HCT116 (cell line): Measurements from ENCODE around the gene CDR2L. TPM values are rescaled to one million over a fixed set of nuclear protein-coding genes. Genes with fewer than 3 reads are reported as not detected.

Experiments
- ATAC-seq: fragments of 200-7000 bp; cut with Tn5 transposase; 2 replicates; pipeline ENCODE4 v1.9.1; 2020; ENCODE audit warnings: mild to moderate bottlenecking, moderate library complexity
- BruUV-seq: library from RNA; stranded (reverse); fragments of 400-500 nt; replicated peaks from 2 replicates; lab custom pipeline; 2021; lab: Mats Ljungman, UMichigan
- CTCF ChIA-PET: fragments of 300-600 bp; sonication (Branson Sonifier 250); formaldehyde crosslinking; loops from one replicate; lab custom pipeline; 2021; ENCODE audit warnings: antibody characterized with exemption; lab: Charles Lee
- POLR2A ChIA-PET: fragments of 300-600, 350-600 bp; sonication (Branson Sonifier 250); formaldehyde crosslinking; loops from one replicate; lab custom pipeline; 2021; ENCODE audit warnings: antibody characterized with exemption; lab: Charles Lee
- RAD21 ChIA-PET, 2 experiments: fragments of 300-600 bp; sonication (Branson Sonifier 250); formaldehyde crosslinking; loops; one replicate each; lab custom pipeline; 2023; ENCODE audit warnings: low total read pairs in 2 of 2; ENCODE audit not compliant: uncharacterized antibody in 2 of 2, unreplicated experiment in 2 of 2, low non-redundant PET in 1 of 2; lab: Charles Lee
- DNase-seq: peaks from one replicate; pipeline ENCODE4 v3.0.0-alpha.2; 2010; ENCODE audit warnings: low read depth, low spot score
- H2AFZ ChIP-seq: fragments of 200-600 bp; shearing (Covaris generic), sonication (generic); 2 replicates; pipeline ENCODE4 v1.6.1; 2017; ENCODE audit warnings: low read depth, mixed run types, mixed read lengths, antibody characterized with exemption, low read length; ENCODE audit not compliant: poor library complexity, severe bottlenecking
- H3K27ac ChIP-seq: 2 replicates; pipeline ENCODE4 v1.5.1; 2012; ENCODE audit warnings: low read depth, low read length
- H3K27me3 ChIP-seq: fragments of 200-600 bp; sonication (generic); 2 replicates; pipeline ENCODE4 v1.6.1; 2016; ENCODE audit warnings: mixed run types, low read length, mixed read lengths; ENCODE audit not compliant: insufficient read depth
- H3K36me3 ChIP-seq, 2 experiments: fragments of 200-500 bp in 1 of 2; fragments of 200-600 bp in 1 of 2; sonication (Bioruptor generic) in 1 of 2; sonication (generic) in 1 of 2; 2 replicates each; pipeline versions ENCODE4 v1.5.1 to v1.6.1; 2014 to 2016; ENCODE audit warnings: low read length in 2 of 2, inconsistent platforms in 1 of 2, mixed read lengths in 1 of 2, mixed run types in 1 of 2; ENCODE audit not compliant: insufficient read depth in 2 of 2, control insufficient read depth in 1 of 2
- H3K4me1 ChIP-seq, 2 experiments: fragments of 200-600 bp in 1 of 2; sonication (generic) in 1 of 2; 2 replicates each; pipeline versions ENCODE4 v1.5.1 to v1.6.1; 2012 to 2017; ENCODE audit warnings: low read length in 2 of 2, inconsistent platforms in 1 of 2, mild to moderate bottlenecking in 1 of 2, mixed read lengths in 1 of 2, mixed run types in 1 of 2, moderate library complexity in 1 of 2; ENCODE audit not compliant: insufficient read depth in 2 of 2, control insufficient read depth in 1 of 2
- H3K4me2 ChIP-seq: fragments of 200-600 bp; sonication (generic); 2 replicates; pipeline ENCODE4 v1.6.1; 2017; ENCODE audit warnings: mixed run types, low read length, mixed read lengths
- H3K4me3 ChIP-seq, 2 experiments: fragments of 200-600 bp in 1 of 2; sonication (generic) in 1 of 2; replicated peaks in 1 of 2; 2 replicates each; pipeline ENCODE4 v1.5.1; 2011 to 2016; ENCODE audit warnings: low read length in 2 of 2, control low read depth in 1 of 2, low read depth in 1 of 2, mild to moderate bottlenecking in 1 of 2, mixed read lengths in 1 of 2, mixed run types in 1 of 2
- H3K79me2 ChIP-seq: fragments of 200-600 bp; sonication (generic); 2 replicates; pipeline ENCODE4 v1.6.1; 2017; ENCODE audit warnings: mild to moderate bottlenecking, mixed run types, low read length, moderate library complexity, mixed read lengths; ENCODE audit not compliant: insufficient read depth
- H3K9ac ChIP-seq: fragments of 200-600 bp; sonication (generic); 2 replicates; pipeline ENCODE4 v1.6.1; 2016; ENCODE audit warnings: low read length, mixed read lengths
- H3K9me2 ChIP-seq: fragments of 200-600 bp; sonication (generic), shearing (Covaris generic); 2 replicates; pipeline ENCODE4 v1.6.1; 2017; ENCODE audit warnings: mixed run types, mild to moderate bottlenecking, moderate library complexity; ENCODE audit not compliant: insufficient read depth
- H3K9me3 ChIP-seq, 2 experiments: fragments of 200-500 bp in 1 of 2; fragments of 200-600 bp in 1 of 2; sonication (Bioruptor generic) in 1 of 2; sonication (generic) in 1 of 2; 2 replicates each; pipeline ENCODE4 v1.6.1; 2014 to 2017; ENCODE audit warnings: low read length in 2 of 2, mixed read lengths in 2 of 2, inconsistent platforms in 1 of 2, low read depth in 1 of 2, mild to moderate bottlenecking in 1 of 2, mixed run types in 1 of 2, moderate library complexity in 1 of 2; ENCODE audit not compliant: control insufficient read depth in 1 of 2, insufficient read depth in 1 of 2
- H4K20me1 ChIP-seq: fragments of 200-600 bp; sonication (generic), shearing (Covaris generic); 2 replicates; pipeline ENCODE4 v1.6.1; 2017; ENCODE audit warnings: mixed run types, mild to moderate bottlenecking, moderate library complexity; ENCODE audit not compliant: insufficient read depth
- CEBPB ChIP-seq: IDR thresholded peaks from 2 replicates; pipeline ENCODE4 v1.6.1; 2012; ENCODE audit warnings: low read depth
- EGR1 ChIP-seq: IDR thresholded peaks from 2 replicates; pipeline ENCODE4 v1.6.1; 2012; ENCODE audit warnings: low read depth
- EZH2 ChIP-seq: fragments of 200-600 bp; sonication (generic); IDR thresholded peaks from 2 replicates; pipeline ENCODE4 v1.6.1; 2017; ENCODE audit warnings: antibody characterized with exemption, mixed run types
- EZH2phosphoT487 ChIP-seq: fragments of 200-600 bp; IDR thresholded peaks from 2 replicates; pipeline ENCODE4 v1.6.1; 2018; ENCODE audit warnings: antibody characterized with exemption, borderline replicate concordance
- JUND ChIP-seq: IDR thresholded peaks from 2 replicates; pipeline ENCODE4 v1.6.1; 2012
- RAD21 ChIP-seq: IDR thresholded peaks from 2 replicates; pipeline ENCODE4 v1.6.1; 2012; ENCODE audit warnings: low read depth, mild to moderate bottlenecking
- TCF7L2 ChIP-seq: IDR thresholded peaks from 2 replicates; pipeline ENCODE4 v1.7.0; 2011; ENCODE audit warnings: borderline replicate concordance, inconsistent platforms; ENCODE audit not compliant: insufficient read depth, insufficient read length; ENCODE audit errors: extremely low read depth
- intact Hi-C: fragments of 100-400 bp; cut with micrococcal nuclease; formaldehyde crosslinking; loops from 2 replicates; pipeline ENCODE4 v1.10.0; 2022
- total RNA-seq: library from RNA; stranded (reverse); gene quantifications from one replicate; pipeline ENCODE4 v1.2.1, GENCODE V29; 2021; ENCODE audit not compliant: unreplicated experiment
- TF ChIP-seq, protein P1 (sequence below): IDR thresholded peaks from 2 replicates; pipeline ENCODE4 v1.6.1; 2011; ENCODE audit warnings: mild to moderate bottlenecking, low read length, moderate library complexity; ENCODE audit not compliant: insufficient replicate concordance; ENCODE audit errors: extremely low read depth

Gene CDR2L
- total RNA-seq, 1 experiment from 2014 or later, result 26.5 TPM

DNA sequence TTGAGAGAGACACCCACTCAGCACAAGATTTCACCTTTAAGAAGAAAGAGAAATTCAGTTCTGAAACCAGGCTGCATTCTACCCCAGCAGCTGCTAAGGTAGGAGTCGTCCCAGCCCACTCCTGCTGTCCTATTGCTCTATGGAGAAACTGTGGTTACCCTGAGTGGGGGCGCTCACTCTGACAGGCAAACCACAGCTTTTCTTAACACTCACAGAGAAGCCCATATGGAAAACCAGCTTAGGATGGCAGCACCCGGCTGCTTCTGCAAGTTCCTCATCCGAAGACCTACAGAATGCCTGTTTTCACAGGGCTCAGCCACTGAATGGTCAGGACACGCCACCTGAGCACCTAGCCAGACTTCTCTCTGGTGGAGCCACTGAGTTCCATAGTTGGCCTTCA, 51.8 kb downstream of the CDR2L start:
- BruUV-seq, result no TSS peak
- no peak for TF ChIP-seq JUND
- TF ChIP-seq TCF7L2, result no peak
- TF ChIP-seq CEBPB, result no peak
- no peak for TF ChIP-seq EGR1
- TF ChIP-seq EZH2, result no peak
- no peak for TF ChIP-seq EZH2phosphoT487
- no peak for TF ChIP-seq RAD21
- TF ChIP-seq, protein P1, sequence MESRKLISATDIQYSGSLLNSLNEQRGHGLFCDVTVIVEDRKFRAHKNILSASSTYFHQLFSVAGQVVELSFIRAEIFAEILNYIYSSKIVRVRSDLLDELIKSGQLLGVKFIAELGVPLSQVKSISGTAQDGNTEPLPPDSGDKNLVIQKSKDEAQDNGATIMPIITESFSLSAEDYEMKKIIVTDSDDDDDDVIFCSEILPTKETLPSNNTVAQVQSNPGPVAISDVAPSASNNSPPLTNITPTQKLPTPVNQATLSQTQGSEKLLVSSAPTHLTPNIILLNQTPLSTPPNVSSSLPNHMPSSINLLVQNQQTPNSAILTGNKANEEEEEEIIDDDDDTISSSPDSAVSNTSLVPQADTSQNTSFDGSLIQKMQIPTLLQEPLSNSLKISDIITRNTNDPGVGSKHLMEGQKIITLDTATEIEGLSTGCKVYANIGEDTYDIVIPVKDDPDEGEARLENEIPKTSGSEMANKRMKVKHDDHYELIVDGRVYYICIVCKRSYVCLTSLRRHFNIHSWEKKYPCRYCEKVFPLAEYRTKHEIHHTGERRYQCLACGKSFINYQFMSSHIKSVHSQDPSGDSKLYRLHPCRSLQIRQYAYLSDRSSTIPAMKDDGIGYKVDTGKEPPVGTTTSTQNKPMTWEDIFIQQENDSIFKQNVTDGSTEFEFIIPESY, result no peak
- POLR2A ChIA-PET, result no interaction called here
- H3K9ac ChIP-seq, result no peak overlapping the region
- CTCF ChIA-PET, result no interaction called here
- no peaks in the 10 kb centered on the region for H3K27me3 ChIP-seq
- H3K9me2 ChIP-seq, result no peaks in the 10 kb centered on the region
- H3K36me3 ChIP-seq, result peaks cover 33 to 34% of the 10 kb centered on the region in 2 experiments
- H3K4me1 ChIP-seq, result peaks cover 29 to 34% of the 10 kb centered on the region in 2 experiments
- peaks cover 5% of the 10 kb centered on the region; the same call in 1 of the 2 replicates for H3K79me2 ChIP-seq
- no peaks in the 10 kb centered on the region for H3K9me3 ChIP-seq
- intact Hi-C loops, result no loop called here
- no peaks in the 10 kb centered on the region for H4K20me1 ChIP-seq
- RAD21 ChIA-PET, result no interaction called here
- ATAC-seq (no peak), DNase-seq (no peak)
- H2AFZ ChIP-seq, result no peak overlapping the region
- no peak overlapping the region for H3K4me3 ChIP-seq
- no peak overlapping the region for H3K4me2 ChIP-seq
- no peak overlapping the region for H3K27ac ChIP-seq
